ENCODE measurements around the gene C11orf97. TPM values are rescaled to one million over a fixed set of nuclear protein-coding genes. Genes with fewer than 3 reads are reported as not detected.

C11orf97 gene
- total RNA-seq, 1 donor from 2014 or later: not detected

- Histone ChIP-seq H4K20me1 (ENCODE audit: low read depth) (no peaks in the 10 kb centered on the region), H3K9me3 (ENCODE audit: low read depth) (no peaks in the 10 kb centered on the region), H3K36me3 (peaks cover 5% of the 10 kb centered on the region), H3K4me2 (no peak overlapping the region), H2AFZ (replicated peaks) (no peak overlapping the region), H3K79me2 (ENCODE audit: low read depth) (no peaks in the 10 kb centered on the region), H3K4me3 (no peak overlapping the region), H3K4me1 (no peaks in the 10 kb centered on the region), H3K9ac (no peak overlapping the region), H3F3A (ENCODE audit: low read depth) (peaks cover 11% of the 10 kb centered on the region), H3K27me3 (no peaks in the 10 kb centered on the region), H3K27ac (no peak overlapping the region)
- no peak overlapping the region for H3K27ac Mint-ChIP-seq
- H3K9me3 Mint-ChIP-seq: no peaks in the 10 kb centered on the region
- H3K36me3 Mint-ChIP-seq: peaks cover 6% of the 10 kb centered on the region
- no peaks in the 10 kb centered on the region for H3K4me1 Mint-ChIP-seq
- TF ChIP-seq EZH2 (IDR thresholded peaks at IDR 0.05) (no peak), CTCF (IDR thresholded peaks at IDR 0.05) (no peak), EZH2phosphoT487 (IDR thresholded peaks at IDR 0.05) (no peak)
- H3K4me3 Mint-ChIP-seq: no peak overlapping the region
- H3K27me3 Mint-ChIP-seq (ENCODE audit: insufficient read depth, low read depth): no peaks in the 10 kb centered on the region
- peak; percentile 15 for DNase-seq (ENCODE audit: low spot score)
Measured at GRCh38 chr11:94477624-94478023, 34.6 kb upstream of the C11orf97 start.

GRCh38 chr11:94481342-94481741 is 30.9 kb upstream of the C11orf97 start:
- no peaks in the 10 kb centered on the region for H3K9me3 ChIP-seq (ENCODE audit: low read depth)
- H3K4me1 Mint-ChIP-seq: no peaks in the 10 kb centered on the region
- H3K79me2 ChIP-seq (ENCODE audit: low read depth): no peaks in the 10 kb centered on the region
- H3K9ac ChIP-seq: no peak overlapping the region
- no peak overlapping the region for H3K27ac ChIP-seq
- no peak overlapping the region for H2AFZ ChIP-seq (replicated peaks)
- TF ChIP-seq EZH2 (IDR thresholded peaks at IDR 0.05) (no peak), CTCF (IDR thresholded peaks at IDR 0.05) (no peak), EZH2phosphoT487 (IDR thresholded peaks at IDR 0.05) (no peak)
- H3K36me3 ChIP-seq: peaks cover 8% of the 10 kb centered on the region
- H3K27ac Mint-ChIP-seq: no peak overlapping the region
- no peaks in the 10 kb centered on the region for H3K27me3 ChIP-seq
- H3K4me3 Mint-ChIP-seq: no peak overlapping the region
- no peaks in the 10 kb centered on the region for H3K9me3 Mint-ChIP-seq
- H3K27me3 Mint-ChIP-seq (ENCODE audit: insufficient read depth, low read depth): no peaks in the 10 kb centered on the region
- peaks cover 12% of the 10 kb centered on the region for H3K36me3 Mint-ChIP-seq
- no peak overlapping the region for H3K4me2 ChIP-seq
- DNase-seq (ENCODE audit: low spot score): no peak
- no peaks in the 10 kb centered on the region for H3K4me1 ChIP-seq
- H3K4me3 ChIP-seq: no peak overlapping the region
- no peaks in the 10 kb centered on the region for H4K20me1 ChIP-seq (ENCODE audit: low read depth)
- H3F3A ChIP-seq (ENCODE audit: low read depth): peaks cover 11% of the 10 kb centered on the region

- Histone ChIP-seq H2AFZ (replicated peaks) (no peak overlapping the region), H3F3A (ENCODE audit: low read depth) (no peaks in the 10 kb centered on the region), H3K4me1 (no peaks in the 10 kb centered on the region), H3K79me2 (ENCODE audit: low read depth) (peaks cover 11% of the 10 kb centered on the region), H3K36me3 (peaks cover 8% of the 10 kb centered on the region), H3K4me2 (no peak overlapping the region), H3K9ac (no peak overlapping the region), H3K9me3 (ENCODE audit: low read depth) (no peaks in the 10 kb centered on the region), H3K27me3 (no peaks in the 10 kb centered on the region), H3K4me3 (no peak overlapping the region), H3K27ac (no peak overlapping the region), H4K20me1 (ENCODE audit: low read depth) (no peaks in the 10 kb centered on the region)
- TF ChIP-seq CTCF (IDR thresholded peaks at IDR 0.05): no peak
- DNase-seq (ENCODE audit: low spot score): no peak
- no peaks in the 10 kb centered on the region for H3K27me3 Mint-ChIP-seq (ENCODE audit: insufficient read depth, low read depth)
- H3K36me3 Mint-ChIP-seq: peaks cover 27% of the 10 kb centered on the region
- no peaks in the 10 kb centered on the region for H3K9me3 Mint-ChIP-seq
- H3K4me3 Mint-ChIP-seq: no peak overlapping the region
- no peak overlapping the region for H3K27ac Mint-ChIP-seq
- no peaks in the 10 kb centered on the region for H3K4me1 Mint-ChIP-seq
Measured at GRCh38 chr11:94486068-94486467, 26.2 kb upstream of the C11orf97 start.

Measured in neural progenitor cell (in vitro differentiated cells).